GM18861 (cell line): Measurements from ENCODE around the gene MAPRE2.
A peak's percentile ranks its signal among the peaks of the same experiment; 100 is the strongest.

Source experiments
- ATAC-seq: cut with Tn5 transposase; IDR thresholded peaks from one replicate; pipeline ENCODE4 v1.9.1; 2021; ENCODE audit not compliant: unreplicated experiment

MAPRE2 gene

GRCh38 chr18:35032113-35032512, 9.1 kb upstream of the MAPRE2 start:
- ATAC-seq = no peak

GRCh38 chr18:35038029-35038428, 3.2 kb upstream of the MAPRE2 start:
- no peak for ATAC-seq

- ATAC-seq = peak; percentile 51
These were observed 2.2 kb upstream of the MAPRE2 start for GRCh38 chr18:35038881-35039491.

GRCh38 chr18:35040638-35040987, 600 bp upstream of the MAPRE2 start:
- no peak for ATAC-seq

- ATAC-seq = no peak
These were observed 688 bp downstream of the MAPRE2 start for GRCh38 chr18:35041815-35042387.

GRCh38 chr18:35042389-35043071, 1.3 kb downstream of the MAPRE2 start:
- peak; percentile 18 for ATAC-seq

- no peak for ATAC-seq
These were observed 2.0 kb downstream of the MAPRE2 start for GRCh38 chr18:35043207-35043606.

- ATAC-seq = no peak
These were observed 3.9 kb downstream of the MAPRE2 start for GRCh38 chr18:35045121-35045520.

GRCh38 chr18:35045806-35046205, 4.6 kb downstream of the MAPRE2 start:
- ATAC-seq = no peak

- ATAC-seq = no peak
These were observed 6.6 kb downstream of the MAPRE2 start for GRCh38 chr18:35047697-35048292.

- peak; percentile 7 for ATAC-seq
These were observed 8.2 kb downstream of the MAPRE2 start for GRCh38 chr18:35049111-35050027.

- peak; percentile 27 for ATAC-seq
These were observed 8.9 kb downstream of the MAPRE2 start for GRCh38 chr18:35050028-35050546.

- peak; percentile 31 for ATAC-seq
These were observed 9.5 kb downstream of the MAPRE2 start for GRCh38 chr18:35050705-35051195.

- ATAC-seq = no peak
These were observed 10.6 kb downstream of the MAPRE2 start for GRCh38 chr18:35051641-35052377.

GRCh38 chr18:35054401-35054800, 13.2 kb downstream of the MAPRE2 start:
- ATAC-seq = no peak

GRCh38 chr18:35055105-35055504, 13.9 kb downstream of the MAPRE2 start:
- no peak for ATAC-seq

- no peak for ATAC-seq
These were observed 14.5 kb downstream of the MAPRE2 start for GRCh38 chr18:35055726-35056125.

GRCh38 chr18:35059280-35059927, 18.2 kb downstream of the MAPRE2 start:
- ATAC-seq = no peak

GRCh38 chr18:35060122-35060815, 19.1 kb downstream of the MAPRE2 start:
- no peak for ATAC-seq
